ENCODE measurements around the gene SFT2D1. TPM values are rescaled to one million over a fixed set of nuclear protein-coding genes. Genes with fewer than 3 reads are reported as not detected.

SFT2D1 gene
- total RNA-seq, 1 experiment from 2014 or later, result 40.2 TPM

GRCh38 chr6:166369782-166370181, 27.4 kb upstream of the SFT2D1 start:
- H2BK120ac ChIP-seq (ENCODE audit: low read depth, low read length, poor library complexity, severe bottlenecking), result no peak overlapping the region

More at GRCh38 chr6:166369782-166370181, 27.4 kb upstream of the SFT2D1 start:
- H3K4me1 Mint-ChIP-seq, result peaks cover 30 to 41% of the 10 kb centered on the region in 2 experiments
- H2BK20ac ChIP-seq (ENCODE audit: low read depth, low read length, poor library complexity, severe bottlenecking), result no peak overlapping the region
- H3K27me3 ChIP-seq (ENCODE audit: insufficient read depth, low read length), result no peaks in the 10 kb centered on the region
- H2BK15ac ChIP-seq (ENCODE audit: low read depth, low read length), result no peak overlapping the region
- DNase-seq, result no peak
- no peak overlapping the region for H3K4ac ChIP-seq (ENCODE audit: low read depth, low read length)
- no peak overlapping the region for H4K8ac ChIP-seq (replicated peaks; ENCODE audit: insufficient read length, low read depth, low read length)
- no peak overlapping the region for H3K9ac ChIP-seq (ENCODE audit: extremely low read depth, insufficient read length, low read length)
- H4K5ac ChIP-seq (ENCODE audit: insufficient read length, low read depth, low read length), result no peak overlapping the region
- H2BK5ac ChIP-seq (ENCODE audit: insufficient read length, low read length), result no peak overlapping the region
- no peak overlapping the region for H2BK12ac ChIP-seq (ENCODE audit: insufficient read length, low read depth, low read length)
- H3K27me3 Mint-ChIP-seq (ENCODE audit: low read depth), result no peaks in the 10 kb centered on the region
- no peak overlapping the region for H3K4me3 Mint-ChIP-seq
- no peaks in the 10 kb centered on the region for H3K9me3 Mint-ChIP-seq
- H3K18ac ChIP-seq (ENCODE audit: insufficient read length, low read depth, low read length), result no peak overlapping the region
- H3K79me2 ChIP-seq (ENCODE audit: insufficient read depth, low read length), result no peaks in the 10 kb centered on the region
- H3T11ph ChIP-seq (ENCODE audit: low read length), result no peak overlapping the region
- H3K27ac ChIP-seq (ENCODE audit: insufficient read length, low read depth, low read length), result no peak overlapping the region
- peaks cover 5% of the 10 kb centered on the region for H3K23me2 ChIP-seq (ENCODE audit: insufficient read length, low read depth, low read length, poor library complexity, severe bottlenecking)
- TF ChIP-seq CTCF (conservative IDR thresholded peaks at IDR 0.05), result no peak
- H3K4me2 ChIP-seq (ENCODE audit: insufficient read depth, insufficient read length, low read length), result no peak overlapping the region
- H3K79me1 ChIP-seq (ENCODE audit: insufficient read depth, low read depth, low read length, poor library complexity, severe bottlenecking), result no peaks in the 10 kb centered on the region
- H2AFZ ChIP-seq (ENCODE audit: low read length), result no peak overlapping the region
- peaks cover 0 to 3% (median 2%) of the 10 kb centered on the region in 3 experiments; a peak in 1 of 7 replicates for H3K36me3 Mint-ChIP-seq (ENCODE audit: insufficient read depth in 1 of 3, low read depth in 3 of 3)
- no peaks in the 10 kb centered on the region; the same call in 1 of the 2 replicates for H3K4me1 ChIP-seq (ENCODE audit: insufficient read depth, low read length)
- H2AK5ac ChIP-seq (ENCODE audit: insufficient read length, low read length), result no peak overlapping the region
- no peaks in the 10 kb centered on the region for H3K9me3 ChIP-seq (ENCODE audit: control insufficient read depth, low read depth, low read length)
- no peak overlapping the region for H3K56ac ChIP-seq (ENCODE audit: insufficient read length, low read depth, low read length)
- no peak overlapping the region for H3K14ac ChIP-seq (ENCODE audit: insufficient read depth, low read length)
- no peak overlapping the region for H3K23ac ChIP-seq (ENCODE audit: insufficient read length, low read depth, low read length)
- H4K20me1 ChIP-seq (ENCODE audit: control insufficient read depth, insufficient read depth, insufficient read length), result no peaks in the 10 kb centered on the region
- peak overlapping the region in 1 of 3 experiments; percentile 94; a peak in 2 of 7 replicates for H3K27ac Mint-ChIP-seq
- no CpG with 5 or more reads among the region's 3 CpGs for WGBS (ENCODE audit: extremely low coverage, insufficient read length, low lambda C conversion rate)
- H4K91ac ChIP-seq (ENCODE audit: insufficient read length, low read depth, low read length), result no peak overlapping the region
